ENCODE results near the gene NHSL2. TPM values are rescaled to one million over a fixed set of nuclear protein-coding genes. Genes with fewer than 3 reads are reported as not detected.
A peak's percentile ranks its signal among the peaks of the same experiment; 100 is the strongest.

The NHSL2 gene
- total RNA-seq, 8 experiments from 2014 or later = 0.13 to 5.0 (median 1.3) TPM

GRCh38 chrX:72043636-72044035 lies 133.0 kb downstream of the NHSL2 start:
- Histone ChIP-seq H3K4me3 (no peak overlapping the region), H3K27ac (no peak overlapping the region), H3K4me1 (replicated peaks in 1 of 2) (peaks cover 15 to 19% of the 10 kb centered on the region in 2 donors)
- whole genome bisulfite sequencing, 10 experiments = 33 to 100% (median 97%) methylated on average over 1 to 3 of the region's 4 CpGs; no CpG with 5 or more reads in 6 of the 10 experiments
- ATAC-seq (replicated peaks in 6 of 8) = no peak
- in situ Hi-C loops (cut with MboI; ENCODE audit: low pct_unique_long_range_greater_than_20kb in 2 of 9, low sequenced_read_pairs in 9 of 9, unreplicated experiment in 9 of 9) = no loop called here

GRCh38 chrX:72045141-72045540 lies 134.5 kb downstream of the NHSL2 start:
- H3K4me1 ChIP-seq (replicated peaks in 1 of 2) = peaks cover 15 to 19% of the 10 kb centered on the region in 2 donors
- WGBS, 10 experiments = no CpG with 5 or more reads among the region's 4 CpGs

DNA sequence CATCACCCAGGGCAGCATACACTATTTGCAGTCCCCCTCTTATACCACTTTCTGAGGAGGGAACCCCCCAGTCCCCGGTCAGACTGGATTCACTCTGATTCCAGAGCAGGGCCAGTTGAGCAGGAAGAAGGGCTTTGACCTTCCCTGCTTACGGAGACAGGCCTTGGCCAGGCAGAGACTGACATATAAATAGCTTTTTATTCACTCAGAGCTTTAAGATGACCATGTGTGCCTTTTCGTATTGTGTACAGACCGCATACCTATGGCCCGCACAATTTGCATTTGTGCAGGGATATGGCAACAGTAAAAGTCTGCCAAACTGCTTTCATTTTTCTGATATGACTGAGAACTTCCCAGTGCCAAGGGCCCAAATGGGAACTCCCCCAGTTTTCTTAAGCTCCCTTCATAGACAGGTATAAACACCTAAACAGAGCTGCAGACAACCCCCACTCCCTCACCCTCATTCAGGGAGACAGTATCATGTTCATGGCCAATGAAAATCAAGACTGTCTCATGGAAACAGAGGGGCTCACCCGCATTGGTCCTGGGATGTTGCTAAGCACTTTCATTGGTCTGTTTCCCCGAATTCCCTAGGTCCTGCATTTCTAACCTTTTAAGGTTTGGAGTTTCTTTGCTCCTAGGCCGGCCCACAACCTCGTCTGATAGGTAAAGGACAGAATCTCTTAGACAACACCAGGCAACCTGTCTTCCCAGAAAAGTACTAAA lies 135.1 kb downstream of the NHSL2 start:
- H3K27ac ChIP-seq = no peak overlapping the region
- ATAC-seq (replicated peaks in 6 of 8) = peak in 2 of 8 experiments; percentile 75 to 91
- WGBS, 10 experiments = 20 to 93% (median 53%) methylated on average over 1 to 5 of the region's 9 CpGs; no CpG with 5 or more reads in 4 of the 10 experiments
- in situ Hi-C loops (cut with MboI; ENCODE audit: low pct_unique_long_range_greater_than_20kb in 2 of 9, low sequenced_read_pairs in 9 of 9, unreplicated experiment in 9 of 9) = no loop called here
- no peak overlapping the region for H3K4me3 ChIP-seq
- peaks cover 15 to 19% of the 10 kb centered on the region in 2 donors for H3K4me1 ChIP-seq (replicated peaks in 1 of 2)

More at GRCh38 chrX:72045141-72045540, 134.5 kb downstream of the NHSL2 start:
- peak in 5 of 8 experiments; percentile 14 to 34 (median 30) for ATAC-seq (replicated peaks in 6 of 8)
- H3K27ac ChIP-seq = no peak overlapping the region
- H3K4me3 ChIP-seq = no peak overlapping the region
- in situ Hi-C loops (cut with MboI; ENCODE audit: low pct_unique_long_range_greater_than_20kb in 2 of 9, low sequenced_read_pairs in 9 of 9, unreplicated experiment in 9 of 9) = no loop called here

DNA sequence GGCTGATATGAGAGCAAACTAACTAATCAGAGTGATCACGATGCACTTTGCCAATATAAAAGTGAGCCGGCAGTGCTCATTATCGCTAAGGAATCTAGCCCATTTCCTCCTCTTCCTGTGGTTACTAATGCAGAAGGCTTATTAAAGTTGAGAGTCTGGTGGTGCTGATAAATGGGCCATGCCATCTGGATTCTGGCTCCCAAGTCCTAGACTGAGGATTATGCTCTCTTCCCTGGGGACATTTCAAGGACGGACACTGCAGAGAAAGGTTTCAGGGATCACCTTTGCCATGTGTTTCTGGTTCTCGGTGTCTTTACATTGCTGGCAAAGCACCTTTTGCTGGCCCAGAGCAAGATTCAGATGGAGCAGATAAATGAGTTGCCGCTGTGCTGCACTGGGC lies 135.8 kb downstream of the NHSL2 start:
- no peak for ATAC-seq (replicated peaks in 6 of 8)
- WGBS, 10 experiments = 33 to 100% (median 72%) methylated on average over 1 to 4 of the region's 6 CpGs; no CpG with 5 or more reads in 6 of the 10 experiments
- no peak overlapping the region for H3K27ac ChIP-seq
- peaks cover 9 to 14% of the 10 kb centered on the region in 2 donors for H3K4me1 ChIP-seq (replicated peaks in 1 of 2)
- H3K4me3 ChIP-seq = no peak overlapping the region
- in situ Hi-C loops (cut with MboI; ENCODE audit: low pct_unique_long_range_greater_than_20kb in 2 of 9, low sequenced_read_pairs in 9 of 9, unreplicated experiment in 9 of 9) = no loop called here

DNA sequence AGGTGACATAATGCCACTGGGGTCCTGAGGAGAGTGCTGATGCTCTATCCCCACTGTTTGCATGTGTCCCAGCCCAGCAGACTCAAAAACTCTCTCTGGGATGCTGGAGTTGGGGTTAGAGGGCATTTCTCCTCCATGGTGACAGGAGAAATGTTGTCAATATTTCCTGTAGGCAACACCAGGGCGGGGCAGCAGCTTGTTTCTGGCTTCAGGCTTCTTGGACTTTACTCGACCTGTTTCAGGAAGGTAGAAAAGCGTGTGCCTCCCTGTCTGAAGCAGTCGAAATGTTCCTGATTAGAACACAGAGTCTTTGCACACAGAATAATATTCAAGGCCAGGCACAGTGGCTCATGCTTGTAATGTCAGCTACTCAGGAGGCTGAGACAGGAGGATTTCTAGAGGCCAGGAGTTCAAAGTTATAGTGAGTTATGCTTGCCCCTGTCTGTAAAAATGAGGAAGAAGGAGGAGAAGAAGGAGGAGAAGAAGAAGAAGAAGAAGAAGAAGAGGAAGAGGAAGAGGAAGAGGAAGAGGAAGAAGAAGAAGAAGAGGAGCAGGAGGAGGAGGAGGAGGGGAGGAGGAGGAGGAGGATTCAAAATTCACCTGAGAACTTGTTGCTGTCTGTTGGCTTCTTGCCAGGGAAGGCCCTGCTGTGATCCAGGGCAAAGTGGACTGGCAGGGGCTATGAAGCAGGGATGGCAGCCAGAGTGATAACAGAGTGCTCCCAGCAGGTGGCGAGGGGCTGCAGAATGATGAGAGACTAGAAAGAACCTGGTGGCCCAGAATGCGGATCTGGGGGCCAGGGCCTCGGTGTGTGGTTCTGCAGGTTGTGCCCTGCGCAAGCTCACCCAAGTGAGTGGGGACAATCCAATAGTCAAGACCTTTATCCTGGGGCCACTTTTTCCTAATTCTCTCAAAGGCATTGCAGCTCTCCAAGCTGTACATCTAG lies 138.1 kb downstream of the NHSL2 start:
- 50 to 70% (median 58%) methylated on average over 1 to 4 of the region's 8 CpGs; no CpG with 5 or more reads in 5 of the 10 experiments for WGBS, 10 experiments
- no peak for ATAC-seq (replicated peaks in 6 of 8)
- Histone ChIP-seq H3K27ac (no peak overlapping the region), H3K4me3 (no peak overlapping the region), H3K4me1 (replicated peaks in 1 of 2) (peaks cover 12 to 16% of the 10 kb centered on the region in 2 donors)
- in situ Hi-C loops (cut with MboI; ENCODE audit: low pct_unique_long_range_greater_than_20kb in 2 of 9, low sequenced_read_pairs in 9 of 9, unreplicated experiment in 9 of 9) = no loop called here

GRCh38 chrX:72050011-72050410 lies 139.4 kb downstream of the NHSL2 start:
- Histone ChIP-seq H3K27ac (no peak overlapping the region), H3K4me3 (no peak overlapping the region), H3K4me1 (replicated peaks in 1 of 2) (peaks cover 24 to 25% of the 10 kb centered on the region in 2 donors)
- 0 to 80% (median 25%) methylated on average over 1 to 5 of the region's 5 CpGs; no CpG with 5 or more reads in 6 of the 10 experiments for WGBS, 10 experiments
- ATAC-seq (replicated peaks in 6 of 8) = peak in 3 of 8 experiments; percentile 19 to 58 (median 42)
- in situ Hi-C loops (cut with MboI; ENCODE audit: low pct_unique_long_range_greater_than_20kb in 2 of 9, low sequenced_read_pairs in 9 of 9, unreplicated experiment in 9 of 9) = no loop called here

- H3K27ac ChIP-seq = no peak overlapping the region
- peaks cover 23 to 29% of the 10 kb centered on the region in 2 donors for H3K4me1 ChIP-seq (replicated peaks in 1 of 2)
- H3K4me3 ChIP-seq = no peak overlapping the region
- in situ Hi-C loops (cut with MboI; ENCODE audit: low pct_unique_long_range_greater_than_20kb in 2 of 9, low sequenced_read_pairs in 9 of 9, unreplicated experiment in 9 of 9) = no loop called here
- WGBS, 10 experiments = no CpG with 5 or more reads among the region's 2 CpGs
- ATAC-seq (replicated peaks in 6 of 8) = no peak
These were observed 140.9 kb downstream of the NHSL2 start for GRCh38 chrX:72051589-72051988.

DNA sequence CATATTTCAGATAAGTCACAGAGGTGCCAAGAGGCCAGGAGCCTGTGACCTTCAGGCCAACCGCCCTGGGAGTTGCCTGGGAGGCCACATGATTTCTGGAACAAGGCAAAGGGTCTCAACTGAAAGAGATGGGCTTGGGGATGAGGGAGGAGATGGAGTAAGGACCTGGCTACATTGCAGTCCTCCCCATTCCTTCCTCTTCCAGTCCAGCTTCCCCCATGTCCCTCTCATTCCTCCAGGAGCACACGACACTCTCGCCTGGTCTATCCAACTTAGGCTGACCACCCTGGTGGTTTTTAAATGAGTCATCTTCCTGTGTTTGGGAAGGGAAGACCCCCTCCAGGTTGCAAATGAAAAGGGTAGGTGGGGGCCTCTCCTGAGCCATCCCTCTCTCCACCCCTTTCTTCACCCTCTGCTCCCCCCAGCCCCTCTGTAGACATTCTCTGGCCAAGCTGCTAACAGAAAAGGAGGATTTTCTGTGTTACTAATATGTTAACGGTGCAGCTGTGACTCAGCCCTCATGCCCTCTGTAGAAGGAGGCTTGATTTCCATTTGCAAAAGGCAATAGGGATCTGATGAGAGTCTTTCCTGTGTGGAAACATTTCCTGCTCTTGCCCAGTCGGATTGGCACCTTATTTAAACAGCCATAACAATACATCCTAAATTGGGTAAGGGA lies 141.9 kb downstream of the NHSL2 start:
- 55 to 77% (median 60%) methylated on average over 2 of the region's 5 CpGs; no CpG with 5 or more reads in 7 of the 10 experiments for WGBS, 10 experiments
- Histone ChIP-seq H3K4me1 (replicated peaks in 1 of 2) (peaks cover 25 to 38% of the 10 kb centered on the region in 2 donors), H3K27ac (no peak overlapping the region), H3K4me3 (no peak overlapping the region)
- ATAC-seq (replicated peaks in 6 of 8) = peak; percentile 32 to 96 (median 56)
- in situ Hi-C loops (cut with MboI; ENCODE audit: low pct_unique_long_range_greater_than_20kb in 2 of 9, low sequenced_read_pairs in 9 of 9, unreplicated experiment in 9 of 9) = no loop called here

- in situ Hi-C loops (cut with MboI; ENCODE audit: low pct_unique_long_range_greater_than_20kb in 2 of 9, low sequenced_read_pairs in 9 of 9, unreplicated experiment in 9 of 9) = no loop called here
- H3K4me1 ChIP-seq (replicated peaks in 1 of 2) = peaks cover 27 to 42% of the 10 kb centered on the region in 2 donors
- no peak for ATAC-seq (replicated peaks in 6 of 8)
- 80 to 100% (median 80%) methylated on average over 1 to 3 of the region's 5 CpGs; no CpG with 5 or more reads in 7 of the 10 experiments for WGBS, 10 experiments
- H3K27ac ChIP-seq = no peak overlapping the region
- no peak overlapping the region for H3K4me3 ChIP-seq
These were observed 142.9 kb downstream of the NHSL2 start for GRCh38 chrX:72053508-72053907.

- H3K4me1 ChIP-seq (replicated peaks in 1 of 2) = peaks cover 32 to 50% of the 10 kb centered on the region in 2 donors
- H3K27ac ChIP-seq = peak overlapping the region; percentile 26 to 27
- H3K4me3 ChIP-seq = peak overlapping the region in 3 of 5 donors; percentile 3 to 21 (median 15)
- ATAC-seq (replicated peaks in 6 of 8) = peak in 5 of 8 experiments; percentile 80 to 87 (median 81)
- in situ Hi-C loops (cut with MboI; ENCODE audit: low pct_unique_long_range_greater_than_20kb in 2 of 9, low sequenced_read_pairs in 9 of 9, unreplicated experiment in 9 of 9) = no loop called here
- 0 to 86% (median 27%) methylated on average over 2 to 13 of the region's 19 CpGs; no CpG with 5 or more reads in 2 of the 10 experiments for WGBS, 10 experiments
These were observed 144.3 kb downstream of the NHSL2 start for GRCh38 chrX:72054779-72055489.

DNA sequence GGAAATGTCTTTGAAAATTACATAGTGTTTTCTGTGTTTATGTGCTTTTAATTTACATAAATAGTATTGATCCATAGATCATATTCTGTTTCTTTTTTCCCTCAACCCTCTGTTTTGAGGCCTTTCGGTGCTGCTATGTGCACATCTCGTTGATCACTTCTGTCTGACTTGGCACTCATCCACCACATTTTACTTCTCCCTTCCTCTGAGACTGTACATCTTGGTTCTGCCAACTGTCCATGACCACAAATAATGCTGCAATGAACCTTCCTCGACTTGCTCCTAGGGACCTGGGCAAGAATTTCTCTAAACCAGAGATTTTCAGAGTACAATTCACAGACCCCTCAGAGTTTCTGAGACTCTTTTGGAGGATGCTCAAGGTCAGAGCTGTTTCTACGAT lies 146.7 kb downstream of the NHSL2 start:
- ATAC-seq (replicated peaks in 6 of 8) = no peak
- peaks cover 48 to 73% of the 10 kb centered on the region in 2 donors for H3K4me1 ChIP-seq (replicated peaks in 1 of 2)
- H3K27ac ChIP-seq = no peak overlapping the region
- WGBS, 10 experiments = 28 to 100% methylated on average over 1 to 3 of the region's 4 CpGs; no CpG with 5 or more reads in 8 of the 10 experiments
- no peak overlapping the region for H3K4me3 ChIP-seq
- in situ Hi-C loops (cut with MboI; ENCODE audit: low pct_unique_long_range_greater_than_20kb in 2 of 9, low sequenced_read_pairs in 9 of 9, unreplicated experiment in 9 of 9) = no loop called here

DNA sequence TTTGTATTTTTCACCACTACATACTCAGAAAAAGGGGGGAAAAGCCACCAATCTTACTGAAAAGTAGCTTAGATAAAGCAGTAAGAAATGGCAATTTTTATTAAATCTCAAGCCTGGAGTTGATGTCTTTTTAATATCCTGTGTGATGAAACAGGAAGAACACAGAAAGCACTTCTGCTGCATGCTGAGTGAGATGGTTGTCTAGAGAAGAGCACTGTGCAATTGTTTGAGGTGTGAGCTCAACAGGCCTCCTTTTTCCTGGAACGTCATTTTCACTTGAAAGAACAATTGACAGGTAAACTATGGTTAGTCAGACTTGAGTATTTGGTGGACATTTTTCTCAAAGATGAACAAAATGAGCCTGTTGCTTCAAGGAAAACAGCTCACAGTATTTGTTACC lies 147.2 kb downstream of the NHSL2 start:
- Histone ChIP-seq H3K4me1 (replicated peaks in 1 of 2) (peaks cover 46 to 68% of the 10 kb centered on the region in 2 donors), H3K27ac (no peak overlapping the region), H3K4me3 (no peak overlapping the region)
- in situ Hi-C loops (cut with MboI; ENCODE audit: low pct_unique_long_range_greater_than_20kb in 2 of 9, low sequenced_read_pairs in 9 of 9, unreplicated experiment in 9 of 9) = no loop called here
- WGBS, 10 experiments = 0 to 63% (median 22%) methylated on average over 1 of the region's 1 CpG; no CpG with 5 or more reads in 6 of the 10 experiments
- ATAC-seq (replicated peaks in 6 of 8) = no peak

All from motor neuron (in vitro differentiated cells).